ENCODE data around the gene ZPBP2. TPM values are rescaled to one million over a fixed set of nuclear protein-coding genes. Genes with fewer than 3 reads are reported as not detected.

Gene ZPBP2
- polyA plus RNA-seq, 1 donor = 0.03 TPM

GRCh38 chr17:39924691-39925055, 56.7 kb downstream of the ZPBP2 start:
- Histone ChIP-seq H3K4me3 (ENCODE audit: low read length) (no peak overlapping the region), H3K27ac (ENCODE audit: low read length) (no peak overlapping the region), H3K27me3 (ENCODE audit: control insufficient read depth, insufficient read depth, low read length) (no peaks in the 10 kb centered on the region), H3K4me1 (ENCODE audit: control insufficient read depth, insufficient read depth, low read length) (peaks cover 73% of the 10 kb centered on the region), H3K9me3 (ENCODE audit: control insufficient read depth, low read depth, low read length) (no peaks in the 10 kb centered on the region), H3K36me3 (ENCODE audit: control insufficient read depth, insufficient read depth, low read length) (peaks cover 32% of the 10 kb centered on the region)
- no peak for DNase-seq
- no CpG with 5 or more reads among the region's 3 CpGs for WGBS (ENCODE audit: insufficient coverage, low lambda C conversion rate)

DNA sequence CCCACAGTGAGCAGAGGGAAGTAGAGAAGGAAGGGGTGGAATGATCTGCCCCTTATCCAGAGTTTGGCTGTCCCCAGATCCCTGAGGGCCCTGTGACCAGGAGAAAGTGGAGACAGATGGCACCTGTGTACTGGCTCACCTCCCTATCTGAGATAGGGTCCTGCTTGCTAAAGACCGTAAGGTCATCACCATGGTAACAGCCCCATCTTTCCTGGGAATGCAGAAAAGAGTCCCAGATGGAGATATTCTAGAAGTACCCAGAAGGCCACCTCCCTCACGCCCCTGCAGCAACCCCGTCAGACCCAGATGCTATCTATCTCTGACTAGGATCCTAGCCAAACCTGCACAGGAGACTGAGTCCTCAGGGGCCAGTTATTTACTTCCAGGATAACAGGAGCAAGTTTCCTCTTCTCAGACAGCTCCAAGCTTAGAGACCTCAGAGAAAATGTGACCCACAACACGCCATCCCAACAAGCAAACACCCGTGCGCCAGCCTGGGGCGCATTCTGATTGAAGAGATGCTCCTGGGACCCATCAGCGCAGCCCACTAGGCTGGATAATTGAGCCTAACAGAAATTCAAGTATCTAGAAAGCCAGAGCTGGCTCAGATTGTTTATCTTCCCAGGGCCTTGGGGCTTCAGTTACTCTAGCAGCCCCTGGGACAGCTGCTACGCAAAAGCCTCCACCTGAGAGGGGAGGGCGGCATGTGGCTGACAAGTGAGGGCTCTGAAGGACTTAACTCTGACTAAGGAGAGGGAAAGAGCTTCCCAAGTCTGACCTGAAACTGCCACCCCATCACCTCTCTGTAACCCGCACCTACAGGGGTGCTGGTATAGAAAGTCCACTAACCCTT, 57.5 kb downstream of the ZPBP2 start:
- peak overlapping the region; percentile 94 for H3K27ac ChIP-seq (ENCODE audit: low read length)
- DNase-seq = no peak
- peaks cover 32% of the 10 kb centered on the region for H3K36me3 ChIP-seq (ENCODE audit: control insufficient read depth, insufficient read depth, low read length)
- no peaks in the 10 kb centered on the region for H3K9me3 ChIP-seq (ENCODE audit: control insufficient read depth, low read depth, low read length)
- peak overlapping the region; percentile 90 for H3K4me3 ChIP-seq (ENCODE audit: low read length)
- no CpG with 5 or more reads among the region's 11 CpGs for WGBS (ENCODE audit: insufficient coverage, low lambda C conversion rate)
- H3K4me1 ChIP-seq (ENCODE audit: control insufficient read depth, insufficient read depth, low read length) = peaks cover 65% of the 10 kb centered on the region
- no peaks in the 10 kb centered on the region for H3K27me3 ChIP-seq (ENCODE audit: control insufficient read depth, insufficient read depth, low read length)

- peaks cover 58% of the 10 kb centered on the region for H3K4me1 ChIP-seq (ENCODE audit: control insufficient read depth, insufficient read depth, low read length)
- H3K4me3 ChIP-seq (ENCODE audit: low read length) = peak overlapping the region; percentile 90
- H3K9me3 ChIP-seq (ENCODE audit: control insufficient read depth, low read depth, low read length) = no peaks in the 10 kb centered on the region
- peak overlapping the region; percentile 94 for H3K27ac ChIP-seq (ENCODE audit: low read length)
- H3K27me3 ChIP-seq (ENCODE audit: control insufficient read depth, insufficient read depth, low read length) = no peaks in the 10 kb centered on the region
- peaks cover 30% of the 10 kb centered on the region for H3K36me3 ChIP-seq (ENCODE audit: control insufficient read depth, insufficient read depth, low read length)
- no peak for DNase-seq
- no CpG with 5 or more reads among the region's 4 CpGs for WGBS (ENCODE audit: insufficient coverage, low lambda C conversion rate)
These were observed 58.2 kb downstream of the ZPBP2 start for GRCh38 chr17:39926135-39926587.

DNA sequence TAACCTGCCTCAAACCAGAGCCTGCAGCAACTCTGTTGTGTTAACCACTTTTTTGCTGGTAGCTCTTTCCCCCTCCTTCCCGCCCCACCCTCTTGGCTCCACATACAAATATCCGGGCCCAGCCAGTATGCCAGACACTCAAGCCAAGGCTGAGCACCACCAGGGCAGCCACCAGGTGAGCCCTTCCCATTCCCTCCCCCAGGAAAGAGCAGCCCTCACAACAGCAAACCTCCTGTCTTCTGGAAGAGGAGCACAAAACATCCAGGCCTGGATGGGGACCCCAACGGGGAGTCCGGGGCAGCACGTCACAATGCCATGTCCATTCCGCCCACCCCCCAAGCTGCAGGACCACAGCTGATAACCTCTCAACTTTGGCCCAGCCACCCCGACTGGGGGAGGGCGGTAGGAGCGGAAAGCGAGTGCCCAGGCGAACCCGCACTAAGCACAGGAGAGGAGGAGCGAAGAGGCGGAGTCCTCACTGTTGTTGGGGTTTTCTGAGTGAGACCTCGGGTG, 58.6 kb downstream of the ZPBP2 start:
- Histone ChIP-seq H3K27ac (ENCODE audit: low read length) (peak overlapping the region; percentile 94), H3K27me3 (ENCODE audit: control insufficient read depth, insufficient read depth, low read length) (no peaks in the 10 kb centered on the region), H3K4me1 (ENCODE audit: control insufficient read depth, insufficient read depth, low read length) (peaks cover 53% of the 10 kb centered on the region), H3K9me3 (ENCODE audit: control insufficient read depth, low read depth, low read length) (no peaks in the 10 kb centered on the region), H3K36me3 (ENCODE audit: control insufficient read depth, insufficient read depth, low read length) (peaks cover 25% of the 10 kb centered on the region), H3K4me3 (ENCODE audit: low read length) (peak overlapping the region; percentile 90)
- no CpG with 5 or more reads among the region's 15 CpGs for WGBS (ENCODE audit: insufficient coverage, low lambda C conversion rate)
- DNase-seq = peak; percentile 49 to 78

Other genes with a start within 250 kb of the ZPBP2 start
- 20.4 TPM for gene PPP1R1B, start 241.2 kb upstream of the ZPBP2 start, polyA plus RNA-seq
- 57.9 TPM for gene STARD3, start 231.1 kb upstream of the ZPBP2 start, polyA plus RNA-seq
- gene TCAP, start 202.9 kb upstream of the ZPBP2 start, polyA plus RNA-seq = 2.2 TPM
- 2.1 TPM for gene PNMT, start 199.7 kb upstream of the ZPBP2 start, polyA plus RNA-seq
- 31.8 TPM for gene PGAP3, start 180.1 kb upstream of the ZPBP2 start, polyA plus RNA-seq
- gene ERBB2, start 168.1 kb upstream of the ZPBP2 start, polyA plus RNA-seq = 175 TPM
- 43.8 TPM for gene MIEN1, start 137.7 kb upstream of the ZPBP2 start, polyA plus RNA-seq
- 35.9 TPM for gene GRB7, start 130.3 kb upstream of the ZPBP2 start, polyA plus RNA-seq
- 2.4 TPM for gene IKZF3, start 3.9 kb upstream of the ZPBP2 start, polyA plus RNA-seq
- gene GSDMB, start 50.4 kb downstream of the ZPBP2 start, polyA plus RNA-seq = 59.7 TPM
- gene ORMDL3, start 59.4 kb downstream of the ZPBP2 start, polyA plus RNA-seq = 69.6 TPM
- gene LRRC3C, start 59.5 kb downstream of the ZPBP2 start, polyA plus RNA-seq = not detected
- 0.24 TPM for gene GSDMA, start 94.8 kb downstream of the ZPBP2 start, polyA plus RNA-seq
- 73.3 TPM for gene PSMD3, start 112.6 kb downstream of the ZPBP2 start, polyA plus RNA-seq
- not detected for gene CSF3, start 147.2 kb downstream of the ZPBP2 start, polyA plus RNA-seq
- gene MED24, start 186.2 kb downstream of the ZPBP2 start, polyA plus RNA-seq = 77.3 TPM
- gene THRA, start 194.8 kb downstream of the ZPBP2 start, polyA plus RNA-seq = 61.7 TPM
- 2.5 TPM for gene NR1D1, start 232.4 kb downstream of the ZPBP2 start, polyA plus RNA-seq